Measurements from ENCODE around the gene CDH16. TPM values are rescaled to one million over a fixed set of nuclear protein-coding genes. Genes with fewer than 3 reads are reported as not detected.

CDH16 gene
- total and polyA plus RNA-seq, 3 experiments from 2014 or later, result not detected

- H3K9me3 ChIP-seq (ENCODE audit: low read length), result no peaks in the 10 kb centered on the region
- Mint-ChIP-seq H3K27me3 (peaks cover 0 to 1% of the 10 kb centered on the region in 2 donors), H3K4me1 (no peaks in the 10 kb centered on the region), H3K4me3 (no peak overlapping the region), H3K27ac (no peak overlapping the region), H3K9me3 (no peaks in the 10 kb centered on the region), H3K36me3 (no peaks in the 10 kb centered on the region)
- CTCF ChIA-PET, result no interaction called here
- H3K4me1 ChIP-seq (ENCODE audit: insufficient read depth, low read length), result no peaks in the 10 kb centered on the region
- POLR2A ChIA-PET, result no interaction called here
- H3K36me3 ChIP-seq (ENCODE audit: insufficient read depth, low read length), result no peaks in the 10 kb centered on the region
- no peak overlapping the region for H3K4me3 ChIP-seq (ENCODE audit: low read length)
- H3K27me3 ChIP-seq (ENCODE audit: insufficient read depth, low read length, poor library complexity, severe bottlenecking), result no peaks in the 10 kb centered on the region
- no peak for DNase-seq
- no peak overlapping the region for H3K27ac ChIP-seq (ENCODE audit: low read depth, low read length)
Measured at GRCh38 chr16:66911801-66912200, 6.9 kb downstream of the CDH16 start.

GRCh38 chr16:66911112-66911511, 7.6 kb downstream of the CDH16 start:
- Mint-ChIP-seq H3K27me3 (peaks cover 0 to 1% of the 10 kb centered on the region in 2 donors), H3K9me3 (no peaks in the 10 kb centered on the region), H3K36me3 (no peaks in the 10 kb centered on the region), H3K4me3 (no peak overlapping the region), H3K4me1 (peaks cover 0 to 4% (median 4%) of the 10 kb centered on the region in 3 donors), H3K27ac (no peak overlapping the region)
- Histone ChIP-seq H3K27ac (ENCODE audit: low read depth, low read length) (no peak overlapping the region), H3K4me3 (ENCODE audit: low read length) (no peak overlapping the region), H3K36me3 (ENCODE audit: insufficient read depth, low read length) (no peaks in the 10 kb centered on the region), H3K4me1 (ENCODE audit: insufficient read depth, low read length) (no peaks in the 10 kb centered on the region), H3K27me3 (ENCODE audit: insufficient read depth, low read length, poor library complexity, severe bottlenecking) (no peaks in the 10 kb centered on the region), H3K9me3 (ENCODE audit: low read length) (no peaks in the 10 kb centered on the region)
- ChIA-PET CTCF (no interaction called here), POLR2A (no interaction called here)
- no peak for DNase-seq

GRCh38 chr16:66910175-66910940, 8.3 kb downstream of the CDH16 start:
- H3K4me3 Mint-ChIP-seq, result no peak overlapping the region
- ChIA-PET CTCF (interaction anchor here (0.8 kb wide), 1 partner anchor 36 kb away, joined by 3 read pairs; no protein-coding TSS in a partner anchor), POLR2A (no interaction called here)
- Histone ChIP-seq H3K4me1 (ENCODE audit: insufficient read depth, low read length) (peaks cover 7% of the 10 kb centered on the region), H3K36me3 (ENCODE audit: insufficient read depth, low read length) (no peaks in the 10 kb centered on the region), H3K9me3 (ENCODE audit: low read length) (no peaks in the 10 kb centered on the region), H3K4me3 (ENCODE audit: low read length) (no peak overlapping the region), H3K27ac (ENCODE audit: low read depth, low read length) (no peak overlapping the region), H3K27me3 (ENCODE audit: insufficient read depth, low read length, poor library complexity, severe bottlenecking) (no peaks in the 10 kb centered on the region)
- H3K4me1 Mint-ChIP-seq, result peaks cover 2 to 9% (median 9%) of the 10 kb centered on the region in 3 donors
- H3K27me3 Mint-ChIP-seq, result peaks cover 0 to 1% of the 10 kb centered on the region in 2 donors
- no peaks in the 10 kb centered on the region for H3K36me3 Mint-ChIP-seq
- H3K9me3 Mint-ChIP-seq, result no peaks in the 10 kb centered on the region
- peak overlapping the region in 1 of 8 donors; percentile 90 for H3K27ac Mint-ChIP-seq
- no peak for DNase-seq

- no peak for DNase-seq
- Histone ChIP-seq H3K27ac (ENCODE audit: low read depth, low read length) (no peak overlapping the region), H3K4me1 (ENCODE audit: insufficient read depth, low read length) (peaks cover 7% of the 10 kb centered on the region), H3K9me3 (ENCODE audit: low read length) (no peaks in the 10 kb centered on the region), H3K36me3 (ENCODE audit: insufficient read depth, low read length) (no peaks in the 10 kb centered on the region), H3K27me3 (ENCODE audit: insufficient read depth, low read length, poor library complexity, severe bottlenecking) (no peaks in the 10 kb centered on the region), H3K4me3 (ENCODE audit: low read length) (no peak overlapping the region)
- no peaks in the 10 kb centered on the region for H3K9me3 Mint-ChIP-seq
- peaks cover 0 to 1% of the 10 kb centered on the region in 2 donors for H3K27me3 Mint-ChIP-seq
- no peak overlapping the region for H3K4me3 Mint-ChIP-seq
- H3K27ac Mint-ChIP-seq, result no peak overlapping the region
- no peaks in the 10 kb centered on the region for H3K36me3 Mint-ChIP-seq
- peaks cover 2 to 9% (median 9%) of the 10 kb centered on the region in 3 donors for H3K4me1 Mint-ChIP-seq
- ChIA-PET CTCF (interaction anchor here (0.8 to 0.9 kb wide), 2 partner anchors 29 to 34 kb away, joined by 3 to 5 read pairs; partner anchors contain the start of gene PDP2), POLR2A (no interaction called here)
Measured at GRCh38 chr16:66908762-66909559, 9.7 kb downstream of the CDH16 start.

GRCh38 chr16:66908116-66908515, 10.6 kb downstream of the CDH16 start:
- Histone ChIP-seq H3K27me3 (ENCODE audit: insufficient read depth, low read length, poor library complexity, severe bottlenecking) (no peaks in the 10 kb centered on the region), H3K9me3 (ENCODE audit: low read length) (no peaks in the 10 kb centered on the region), H3K4me1 (ENCODE audit: insufficient read depth, low read length) (peaks cover 7% of the 10 kb centered on the region), H3K36me3 (ENCODE audit: insufficient read depth, low read length) (no peaks in the 10 kb centered on the region), H3K27ac (ENCODE audit: low read depth, low read length) (no peak overlapping the region), H3K4me3 (ENCODE audit: low read length) (no peak overlapping the region)
- CTCF ChIA-PET, result no interaction called here
- Mint-ChIP-seq H3K9me3 (no peaks in the 10 kb centered on the region), H3K4me1 (peaks cover 2 to 9% (median 9%) of the 10 kb centered on the region in 3 donors), H3K4me3 (no peak overlapping the region), H3K27me3 (peaks cover 0 to 1% of the 10 kb centered on the region in 2 donors), H3K27ac (peak overlapping the region in 1 of 8 donors; percentile 54), H3K36me3 (no peaks in the 10 kb centered on the region)
- no peak for DNase-seq
- POLR2A ChIA-PET, result no interaction called here

GRCh38 chr16:66906916-66907836, 11.5 kb downstream of the CDH16 start:
- ChIA-PET CTCF (interaction anchor here (1.3 kb wide), 1 partner anchor 11 kb away, joined by 3 read pairs; no protein-coding TSS in a partner anchor), POLR2A (interaction anchor here (0.6 kb wide), 2 partner anchors 15 to 502 kb away, joined by 3 to 14 read pairs; no protein-coding TSS in a partner anchor)
- no peak overlapping the region for H3K4me3 ChIP-seq (ENCODE audit: low read length)
- no peaks in the 10 kb centered on the region for H3K36me3 ChIP-seq (ENCODE audit: insufficient read depth, low read length)
- no peaks in the 10 kb centered on the region for H3K27me3 ChIP-seq (ENCODE audit: insufficient read depth, low read length, poor library complexity, severe bottlenecking)
- no peak overlapping the region for H3K4me3 Mint-ChIP-seq
- no peak overlapping the region for H3K27ac ChIP-seq (ENCODE audit: low read depth, low read length)
- H3K9me3 ChIP-seq (ENCODE audit: low read length), result no peaks in the 10 kb centered on the region
- H3K27ac Mint-ChIP-seq, result no peak overlapping the region
- H3K27me3 Mint-ChIP-seq, result peaks cover 0 to 1% of the 10 kb centered on the region in 2 donors
- H3K4me1 ChIP-seq (ENCODE audit: insufficient read depth, low read length), result peaks cover 7% of the 10 kb centered on the region
- H3K9me3 Mint-ChIP-seq, result no peaks in the 10 kb centered on the region
- H3K4me1 Mint-ChIP-seq, result peaks cover 2 to 9% (median 9%) of the 10 kb centered on the region in 3 donors
- DNase-seq, result no peak
- H3K36me3 Mint-ChIP-seq, result no peaks in the 10 kb centered on the region

- POLR2A ChIA-PET, result interaction anchor here (0.6 kb wide), 1 partner anchor 501 kb away, joined by 3 read pairs; no protein-coding TSS in a partner anchor
- DNase-seq, result peak in 1 of 5 donors; percentile 13
- H3K4me1 Mint-ChIP-seq, result peaks cover 2 to 9% (median 9%) of the 10 kb centered on the region in 3 donors
- no peaks in the 10 kb centered on the region for H3K27me3 ChIP-seq (ENCODE audit: insufficient read depth, low read length, poor library complexity, severe bottlenecking)
- H3K36me3 ChIP-seq (ENCODE audit: insufficient read depth, low read length), result no peaks in the 10 kb centered on the region
- CTCF ChIA-PET, result interaction anchor here (1.3 kb wide), 2 partner anchors 10 to 25 kb away, joined by 3 read pairs; partner anchors contain the start of gene PDP2
- H3K4me3 ChIP-seq (ENCODE audit: low read length), result no peak overlapping the region
- H3K9me3 Mint-ChIP-seq, result no peaks in the 10 kb centered on the region
- no peaks in the 10 kb centered on the region for H3K9me3 ChIP-seq (ENCODE audit: low read length)
- H3K4me1 ChIP-seq (ENCODE audit: insufficient read depth, low read length), result peaks cover 7% of the 10 kb centered on the region
- H3K4me3 Mint-ChIP-seq, result no peak overlapping the region
- H3K27ac Mint-ChIP-seq, result peak overlapping the region in 3 of 8 donors; percentile 3 to 64 (median 47)
- no peaks in the 10 kb centered on the region for H3K27me3 Mint-ChIP-seq
- no peaks in the 10 kb centered on the region for H3K36me3 Mint-ChIP-seq
- H3K27ac ChIP-seq (ENCODE audit: low read depth, low read length), result no peak overlapping the region
Measured at GRCh38 chr16:66905633-66906539, 12.8 kb downstream of the CDH16 start.
